NCI-H2107 treated with DMSO at 0.1 percent for 48 hours (cell line): ENCODE measurements around the gene SMIM31.

ENCODE experiments used
- DNase-seq: peaks from one replicate; lab custom pipeline; 2025; ENCODE audit not compliant: unreplicated experiment; lab: John Stamatoyannopoulos, UW

Gene SMIM31

DNA sequence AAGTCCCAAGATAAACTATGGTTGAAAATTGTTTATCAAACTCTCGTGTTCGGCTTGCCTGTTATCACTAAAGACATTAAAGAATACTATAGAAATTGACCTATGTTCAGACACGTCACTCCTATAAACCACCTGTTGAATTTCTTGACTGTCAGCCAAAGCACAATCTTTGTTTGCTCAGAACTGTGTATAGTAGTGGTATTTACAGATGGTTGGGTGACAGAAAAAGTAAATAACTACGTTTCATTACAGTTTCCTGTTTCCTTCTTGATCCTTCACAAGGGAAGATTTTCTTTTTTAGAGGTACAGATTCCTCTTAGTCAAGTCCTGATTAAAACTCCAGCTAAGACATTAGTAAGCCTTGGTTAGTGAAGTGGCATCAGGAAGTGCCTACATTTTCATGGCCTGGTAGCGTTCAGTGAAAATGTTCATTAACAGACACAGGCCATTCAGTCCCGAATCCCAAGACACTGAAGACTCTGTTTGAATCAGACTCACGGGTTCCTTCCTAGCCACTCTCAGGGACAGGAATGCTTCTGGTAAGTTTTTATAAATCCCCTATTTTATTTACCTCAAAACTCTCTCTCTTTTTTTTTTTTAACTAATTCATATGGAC, at the start of gene SMIM31:
TSS of gene SMIM31 (plus strand) at position 259 of the 616 bp plus-strand sequence. CDS start 16,313 bp downstream, outside the sequence.
- no peak for DNase-seq

DNA sequence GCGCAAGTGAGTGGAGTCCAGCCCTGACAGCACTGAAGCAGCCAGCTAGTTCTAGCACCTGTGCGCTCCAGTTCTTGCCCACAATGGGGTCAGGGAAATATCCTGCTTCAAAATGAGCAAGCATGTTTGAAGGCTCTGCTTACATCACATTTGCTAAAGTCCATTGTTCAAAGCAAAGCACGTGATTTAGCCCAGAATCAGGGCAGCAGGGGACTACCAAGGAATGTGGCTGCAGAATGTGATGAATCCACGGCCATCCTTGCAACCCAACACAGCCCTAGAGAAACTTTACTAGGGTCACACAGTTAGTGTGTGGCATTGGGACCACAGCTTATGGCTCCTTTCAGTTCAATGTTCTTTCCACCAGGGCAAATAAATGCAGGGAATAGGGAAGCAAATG, 47.3 kb upstream of the SMIM31 start:
- no peak for DNase-seq

DNA sequence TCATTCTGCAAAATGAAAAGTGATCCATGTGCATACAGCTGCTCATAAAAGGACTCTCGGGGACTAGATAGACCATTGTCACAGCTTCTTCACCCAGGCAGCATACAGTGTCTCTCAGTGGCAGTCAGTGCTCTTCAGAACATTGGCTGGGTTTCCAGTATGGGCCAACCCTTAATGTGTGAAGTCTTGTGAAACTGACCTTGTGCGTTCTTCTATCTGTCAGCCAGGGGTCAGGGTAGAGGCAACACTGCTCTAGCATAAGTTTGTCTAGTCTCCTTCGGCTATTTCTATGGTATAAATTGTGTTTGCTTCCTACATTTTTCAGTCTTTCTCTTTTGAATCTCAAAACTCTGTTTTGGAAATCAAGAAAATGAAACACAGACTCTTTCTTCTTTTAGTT, 37.0 kb upstream of the SMIM31 start:
- DNase-seq = no peak

GRCh38 chr4:164718827-164719226, 35.1 kb upstream of the SMIM31 start:
- DNase-seq = no peak

GRCh38 chr4:164725066-164725465, 28.9 kb upstream of the SMIM31 start:
- no peak for DNase-seq

GRCh38 chr4:164730705-164731393, 23.1 kb upstream of the SMIM31 start:
- DNase-seq = no peak

DNA sequence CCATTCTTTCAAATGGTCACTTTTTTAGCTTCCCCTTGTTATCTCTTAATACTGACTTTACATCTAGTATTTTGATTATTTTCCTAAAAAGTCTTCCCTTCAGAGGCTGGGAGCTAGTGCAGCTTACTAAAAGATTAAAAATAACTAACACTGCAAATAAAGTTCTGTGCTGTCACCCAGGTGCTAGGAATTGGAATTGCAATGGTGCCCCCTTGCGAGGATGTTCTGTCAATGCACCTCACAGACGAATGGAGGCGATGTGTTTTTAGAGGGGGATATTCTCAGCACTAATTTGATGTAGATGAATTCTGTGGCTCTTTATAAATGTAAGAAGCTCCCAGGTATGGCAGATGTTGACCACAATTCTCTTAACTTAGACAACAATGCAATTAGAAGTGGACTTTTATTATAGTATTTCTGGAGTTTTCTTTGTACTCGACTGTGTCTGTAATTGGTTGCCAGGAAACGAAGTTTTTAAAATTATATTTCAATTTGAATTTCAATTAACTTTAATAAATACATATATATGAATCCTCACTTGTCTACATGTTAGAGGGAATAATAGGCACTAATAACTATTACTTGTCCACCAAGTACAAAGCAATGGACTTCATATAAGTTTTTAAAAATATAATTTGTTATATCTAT, 22.0 kb upstream of the SMIM31 start:
- no peak for DNase-seq

DNA sequence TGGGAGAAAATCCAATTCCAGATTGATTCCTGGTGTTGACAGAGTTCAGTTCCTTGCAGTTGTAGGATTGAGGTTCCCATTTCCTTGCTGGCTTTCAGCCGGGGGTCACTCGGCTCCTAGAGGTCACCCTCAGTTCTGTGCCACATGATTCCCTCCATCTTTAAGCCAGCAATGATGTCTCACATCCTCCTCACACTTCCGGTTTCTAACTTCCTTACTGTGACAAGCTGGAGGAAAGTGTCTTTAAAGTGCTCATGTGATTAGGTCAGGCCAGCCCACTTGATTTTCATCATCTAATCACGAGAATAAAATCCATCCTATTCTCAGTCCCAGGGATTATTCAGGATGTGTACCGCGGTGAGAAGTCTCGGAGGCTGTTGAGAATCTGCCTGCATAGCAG, 19.4 kb upstream of the SMIM31 start:
- no peak for DNase-seq

DNA sequence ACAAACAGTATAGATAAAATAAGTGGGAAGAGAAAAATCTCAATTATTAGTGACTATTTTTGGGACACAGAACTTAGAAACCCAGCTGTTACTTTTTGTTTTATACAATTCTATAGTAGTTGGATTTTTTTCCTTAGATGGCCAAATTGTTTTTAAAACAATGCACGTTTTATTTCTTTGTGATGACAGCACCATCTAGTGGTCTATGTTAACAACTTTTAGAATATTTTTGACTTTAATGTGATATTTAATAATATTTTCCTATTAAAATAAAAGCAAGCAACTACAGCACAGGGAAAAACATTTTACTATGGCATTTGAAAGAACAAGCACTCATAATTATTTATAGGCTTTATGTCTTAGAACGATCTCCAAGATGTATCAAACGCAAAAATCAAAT, 5.6 kb upstream of the SMIM31 start:
- DNase-seq = peak; percentile 7

- no peak for DNase-seq
These were observed 1.5 kb downstream of the SMIM31 start for GRCh38 chr4:164755432-164755831.

- no peak for DNase-seq
These were observed 2.8 kb downstream of the SMIM31 start for GRCh38 chr4:164756686-164757085.

DNA sequence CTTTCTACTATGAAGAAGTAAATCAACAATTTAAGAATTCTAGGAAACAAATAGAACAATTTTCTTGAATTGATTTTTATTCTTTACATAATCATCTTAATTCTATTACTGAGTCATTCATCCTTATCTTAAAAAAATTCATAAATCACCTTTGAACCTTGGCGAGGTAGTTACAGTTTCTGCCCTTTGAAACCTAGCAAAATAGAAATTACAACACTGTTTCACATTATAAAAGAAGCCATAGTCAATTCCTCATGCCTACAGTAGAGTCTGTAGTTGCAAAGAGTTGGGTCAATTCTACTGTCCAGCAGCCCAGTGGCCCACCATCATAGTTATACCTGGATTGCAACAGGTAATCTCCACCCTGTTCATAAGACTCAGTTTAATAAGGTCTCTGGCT, 7.3 kb downstream of the SMIM31 start:
- no peak for DNase-seq

- DNase-seq = no peak
These were observed 7.9 kb downstream of the SMIM31 start for GRCh38 chr4:164761746-164762275.

- DNase-seq = no peak
These were observed 11.2 kb downstream of the SMIM31 start for GRCh38 chr4:164765096-164765495.

GRCh38 chr4:164765833-164766232, 11.9 kb downstream of the SMIM31 start:
- no peak for DNase-seq

GRCh38 chr4:164768516-164768915, 14.6 kb downstream of the SMIM31 start:
- DNase-seq = no peak

GRCh38 chr4:164770010-164770724, 16.2 kb downstream of the SMIM31 start:
- DNase-seq = no peak

DNA sequence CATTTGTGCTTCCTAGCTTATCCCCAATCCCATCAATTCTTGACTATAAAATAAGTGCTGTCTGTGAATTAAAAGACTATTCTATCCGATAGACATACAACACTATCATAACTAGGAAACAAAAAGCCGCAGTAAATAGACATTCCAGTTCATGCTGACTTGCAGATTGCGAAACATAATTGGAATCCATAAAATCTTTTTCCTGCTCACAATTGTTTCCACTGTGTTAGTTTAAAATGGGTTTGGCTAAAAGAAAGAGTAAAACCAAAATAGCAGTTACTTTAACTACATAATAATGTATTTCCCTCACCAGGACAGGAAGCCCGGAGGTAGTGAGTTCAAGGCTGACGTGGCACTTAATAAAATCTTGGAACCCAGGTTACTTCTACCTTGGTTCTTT, 17.2 kb downstream of the SMIM31 start:
- no peak for DNase-seq

DNA sequence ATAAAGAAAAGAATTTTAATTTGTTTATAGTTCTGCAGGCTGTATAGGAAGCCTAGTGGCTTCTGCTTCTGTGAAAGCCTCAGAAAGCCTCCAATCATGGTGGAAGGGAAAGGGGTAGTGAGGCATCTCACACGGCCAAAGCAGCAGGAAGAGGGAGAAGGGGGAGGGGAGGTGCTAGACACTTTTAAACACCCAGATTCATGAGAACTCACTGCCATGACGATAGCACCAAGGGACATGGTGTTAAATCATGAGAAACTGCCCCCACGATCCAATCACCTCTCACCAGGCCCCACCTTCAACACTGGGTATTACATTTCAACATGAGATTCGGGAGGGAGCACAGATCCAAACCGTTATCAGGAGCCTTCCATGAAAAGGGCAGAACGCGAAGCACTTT, 18.1 kb downstream of the SMIM31 start:
- no peak for DNase-seq

- no peak for DNase-seq
These were observed 25.1 kb downstream of the SMIM31 start for GRCh38 chr4:164779080-164779479.

GRCh38 chr4:164779811-164780216, 25.9 kb downstream of the SMIM31 start:
- DNase-seq = peak; percentile 0
